LNCaP clone FGC (cell line): Measurements from ENCODE around the gene DCLRE1A.

Experiments
- DNase-seq: peaks from one replicate; pipeline ENCODE4 v3.0.0-alpha.2; 2011; ENCODE audit warnings: low read depth
- H3K4me3 ChIP-seq: 2 replicates; pipeline ENCODE4 v1.5.1; 2011; ENCODE audit warnings: mild to moderate bottlenecking, low read depth, low read length, control low read depth
- CTCF ChIP-seq: IDR thresholded peaks from 2 replicates; pipeline ENCODE4 v1.5.1; 2012; ENCODE audit warnings: mild to moderate bottlenecking; ENCODE audit not compliant: control insufficient read depth, insufficient read depth; ENCODE audit errors: extremely low read depth

Gene DCLRE1A

GRCh38 chr10:113854013-113854760 lies at the start of gene DCLRE1A, which contains the start of gene NHLRC2:
TSS of gene DCLRE1A (minus strand) at chr10:113854082. CDS start at chr10:113853182, 900 bp downstream.
TSS of gene NHLRC2 (plus strand) at chr10:113854661. CDS start at chr10:113854873, 212 bp downstream.
- DNase-seq, result peak; percentile 50

GRCh38 chr10:113899952-113900598 lies 46.2 kb upstream of the DCLRE1A start:
- DNase-seq, result no peak
- no peak overlapping the region for H3K4me3 ChIP-seq
- no peak for TF ChIP-seq CTCF

More at GRCh38 chr10:113854013-113854760, at the start of gene DCLRE1A, which contains the start of gene NHLRC2:
- TF ChIP-seq CTCF, result no peak
- H3K4me3 ChIP-seq, result peak within 1 kb of the TSS; percentile 73

- no peak for TF ChIP-seq CTCF
- no peak overlapping the region for H3K4me3 ChIP-seq
- DNase-seq, result no peak
Observed at GRCh38 chr10:113897693-113898618, 44.1 kb upstream of the DCLRE1A start.

DNA sequence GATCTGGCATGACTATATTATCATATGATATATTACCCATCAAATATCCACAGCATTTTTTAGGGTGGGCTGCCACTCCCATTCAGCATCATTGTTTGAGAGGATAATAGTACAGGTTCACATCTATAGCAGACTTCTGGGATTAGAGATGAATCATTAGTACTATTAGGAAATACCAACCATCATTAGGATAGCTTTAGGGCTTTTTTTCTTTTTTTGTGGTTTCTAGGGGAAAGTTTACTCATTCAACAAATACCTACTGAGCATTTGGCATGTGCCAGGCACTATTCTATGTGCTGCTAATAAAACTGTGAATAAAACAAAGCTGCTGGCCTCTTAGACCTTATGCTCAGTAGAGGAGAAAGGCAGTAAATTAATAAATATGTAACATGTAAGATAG lies 41.1 kb upstream of the DCLRE1A start:
- H3K4me3 ChIP-seq, result no peak overlapping the region
- DNase-seq, result no peak
- TF ChIP-seq CTCF, result no peak

DNA sequence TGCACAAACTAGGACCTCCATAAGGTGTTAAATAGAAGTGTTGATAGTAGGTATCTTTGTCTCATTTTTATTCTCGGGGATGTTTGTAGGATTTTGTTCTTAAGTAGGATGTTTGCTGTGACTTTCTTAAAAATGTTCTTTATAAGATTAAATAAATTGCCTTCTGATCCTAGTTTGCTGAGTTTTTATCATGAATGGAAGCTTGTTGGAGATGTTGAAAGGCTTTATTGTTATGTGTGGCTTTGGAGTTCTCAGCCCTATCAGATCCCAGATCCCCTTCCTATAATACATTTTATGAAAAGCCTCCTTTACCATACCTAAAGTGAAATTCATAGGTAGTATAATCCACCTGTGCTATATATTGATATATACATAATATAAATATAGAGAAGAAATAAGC lies 40.7 kb upstream of the DCLRE1A start:
- no peak for DNase-seq
- no peak for TF ChIP-seq CTCF
- no peak overlapping the region for H3K4me3 ChIP-seq

GRCh38 chr10:113893570-113893969 lies 39.7 kb upstream of the DCLRE1A start:
- TF ChIP-seq CTCF, result no peak
- DNase-seq, result no peak
- H3K4me3 ChIP-seq, result no peak overlapping the region
